HG02870 (cell line): Measurements from ENCODE around the gene PACSIN2.

Source experiments
- ATAC-seq: cut with Tn5 transposase; IDR thresholded peaks from one replicate; pipeline ENCODE4 v1.9.1; 2021; ENCODE audit warnings: mild to moderate bottlenecking, moderate library complexity; ENCODE audit not compliant: unreplicated experiment

PACSIN2 gene

GRCh38 chr22:42908374-42908746 lies 106.6 kb downstream of the PACSIN2 start:
- no peak for ATAC-seq

GRCh38 chr22:42907404-42908373 lies 107.3 kb downstream of the PACSIN2 start:
- ATAC-seq = no peak

GRCh38 chr22:42906605-42907348 lies 108.2 kb downstream of the PACSIN2 start:
- ATAC-seq = no peak

DNA sequence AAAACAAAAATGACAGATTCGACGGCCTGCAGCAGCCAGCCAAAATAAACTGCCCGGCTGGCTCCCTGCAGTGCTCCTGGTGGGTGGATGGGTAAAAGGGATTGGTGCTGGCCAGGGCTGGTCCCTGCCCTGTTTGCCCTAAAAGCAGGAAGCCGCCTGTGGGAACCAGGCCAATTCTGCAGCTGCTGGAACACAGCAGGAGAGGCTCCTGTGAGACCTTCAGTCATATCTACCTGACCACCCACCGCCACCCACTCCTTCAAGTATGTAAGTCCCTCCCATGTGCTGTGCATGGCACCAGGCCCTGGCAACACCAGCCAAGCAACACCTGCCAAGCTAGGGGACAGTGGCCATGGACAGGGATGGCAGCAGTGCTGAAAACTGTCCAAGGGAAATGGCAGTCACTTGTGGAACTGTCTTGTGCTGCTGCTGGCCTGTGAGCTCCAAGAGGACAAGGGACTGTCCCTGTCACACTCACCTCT lies 109.2 kb downstream of the PACSIN2 start:
- no peak for ATAC-seq

- ATAC-seq = no peak
Measured at GRCh38 chr22:42905217-42905616, 109.7 kb downstream of the PACSIN2 start.

GRCh38 chr22:42904050-42904449 lies 110.9 kb downstream of the PACSIN2 start:
- ATAC-seq = no peak

DNA sequence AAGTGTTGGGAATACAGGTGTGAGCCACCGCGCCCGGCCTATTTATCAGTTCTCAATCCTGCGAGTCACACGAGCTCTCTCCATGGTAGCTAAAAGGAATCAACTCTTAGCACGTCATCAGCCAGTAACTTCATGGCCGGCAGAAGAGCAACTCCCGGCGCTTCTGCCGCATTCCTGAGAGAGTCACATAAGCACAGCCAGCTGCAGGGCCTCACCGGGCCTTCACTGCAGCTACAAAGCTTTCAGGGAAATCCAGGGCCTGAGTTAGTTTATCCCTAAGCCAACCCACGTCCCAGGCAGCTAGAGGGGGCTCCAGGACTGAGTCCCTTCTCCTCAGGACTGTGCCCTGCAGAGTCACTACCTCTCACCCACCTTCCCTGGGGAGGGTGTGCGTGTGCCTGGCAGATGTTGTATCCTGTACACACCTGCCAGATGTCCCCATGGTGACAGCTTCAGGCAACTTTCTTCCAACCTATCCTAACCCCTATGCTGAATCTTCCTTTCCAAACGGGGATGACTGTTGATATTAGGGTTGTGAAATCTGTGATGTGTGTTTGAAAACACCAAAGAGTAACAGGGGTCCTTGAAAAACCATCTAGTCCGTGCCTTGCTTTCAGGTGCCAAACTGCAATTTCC lies 112.0 kb downstream of the PACSIN2 start:
- no peak for ATAC-seq

GRCh38 chr22:42901790-42902508 lies 113.0 kb downstream of the PACSIN2 start:
- no peak for ATAC-seq

- ATAC-seq = no peak
Measured at GRCh38 chr22:42897960-42898359, 117.0 kb downstream of the PACSIN2 start.

DNA sequence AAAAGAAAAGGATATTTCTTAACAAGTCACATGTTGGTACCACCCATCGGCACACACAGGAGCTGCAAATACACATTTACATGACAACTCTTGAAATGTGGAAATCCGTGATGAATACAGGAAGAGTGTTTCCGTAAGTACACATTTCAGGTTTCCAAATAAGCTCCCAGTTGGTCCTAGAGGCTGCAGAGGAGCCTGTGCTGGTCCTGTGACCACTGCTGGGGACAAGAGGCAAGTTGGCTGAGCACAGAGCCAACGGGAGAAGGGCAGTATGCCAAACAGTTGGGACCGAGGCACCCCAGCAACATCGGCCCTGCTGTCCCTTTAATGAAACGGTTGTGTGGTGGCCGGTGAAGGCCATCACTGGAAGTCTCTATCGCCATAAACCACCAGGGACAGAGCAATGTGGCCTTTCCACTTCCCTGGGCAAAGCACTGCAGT lies 119.4 kb downstream of the PACSIN2 start:
- ATAC-seq = no peak

GRCh38 chr22:42895087-42895486 lies 119.9 kb downstream of the PACSIN2 start:
- ATAC-seq = no peak

GRCh38 chr22:42893371-42894150 lies 121.4 kb downstream of the PACSIN2 start:
- no peak for ATAC-seq

GRCh38 chr22:42892571-42893316 lies 122.2 kb downstream of the PACSIN2 start:
- ATAC-seq = no peak

DNA sequence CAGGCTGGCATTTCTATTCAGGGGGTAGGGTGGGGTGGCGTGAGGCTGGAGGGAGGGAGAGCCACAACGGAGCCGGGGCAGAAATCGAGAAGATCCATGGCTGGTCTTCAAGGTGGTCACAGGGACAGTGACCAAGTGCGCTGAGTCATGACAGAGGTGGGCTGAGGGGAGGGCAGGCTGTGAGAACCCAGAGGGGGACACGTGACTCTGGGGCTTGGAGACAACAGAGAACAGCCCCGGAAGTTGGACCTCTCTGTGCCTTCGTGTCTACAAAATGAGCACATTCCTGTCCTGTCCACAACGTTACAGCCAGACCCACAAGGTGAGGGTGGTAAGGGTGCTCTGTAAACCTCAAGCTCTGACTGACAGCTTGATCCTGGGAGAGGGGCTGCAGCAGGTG lies 122.8 kb downstream of the PACSIN2 start:
- ATAC-seq = no peak

DNA sequence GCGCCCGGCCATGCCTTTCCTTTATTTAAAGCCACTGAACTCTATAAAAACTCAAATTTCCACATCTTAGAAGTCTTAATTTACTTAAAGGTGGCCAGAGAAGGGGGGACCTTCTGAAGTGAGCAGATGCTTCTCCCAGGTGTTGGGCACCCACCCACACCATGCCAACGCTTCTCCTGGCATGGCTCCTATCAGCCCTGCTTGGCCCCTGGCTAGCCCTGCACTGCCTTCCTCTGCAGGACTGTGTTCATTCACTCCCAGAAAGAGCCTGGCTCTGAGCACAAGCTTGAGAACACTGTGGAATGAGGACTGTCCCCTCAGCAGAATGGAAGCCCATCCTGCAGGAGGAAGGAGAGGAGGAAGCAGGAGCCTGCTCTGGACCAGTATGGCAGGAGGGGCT lies 123.3 kb downstream of the PACSIN2 start:
- no peak for ATAC-seq

DNA sequence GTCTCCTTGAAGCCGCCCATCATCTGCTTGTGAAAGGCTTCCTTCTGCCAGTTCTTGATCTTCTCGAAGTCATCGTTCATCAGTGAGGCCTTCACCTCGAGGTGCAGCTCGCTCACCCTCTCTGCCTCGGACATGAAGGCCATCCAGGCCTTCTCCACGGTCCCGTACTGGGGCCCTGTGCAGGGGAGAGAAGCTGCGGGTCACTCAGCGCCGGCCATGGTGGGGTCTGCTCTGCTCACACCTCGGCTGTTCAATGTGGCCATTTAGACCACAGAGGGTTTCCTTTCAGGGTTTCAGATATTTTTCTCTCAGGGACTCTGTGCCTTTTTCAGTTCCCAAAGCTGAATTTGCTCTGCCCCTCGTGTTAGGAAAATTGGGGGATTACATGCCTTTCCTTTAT lies 123.9 kb downstream of the PACSIN2 start:
- no peak for ATAC-seq

DNA sequence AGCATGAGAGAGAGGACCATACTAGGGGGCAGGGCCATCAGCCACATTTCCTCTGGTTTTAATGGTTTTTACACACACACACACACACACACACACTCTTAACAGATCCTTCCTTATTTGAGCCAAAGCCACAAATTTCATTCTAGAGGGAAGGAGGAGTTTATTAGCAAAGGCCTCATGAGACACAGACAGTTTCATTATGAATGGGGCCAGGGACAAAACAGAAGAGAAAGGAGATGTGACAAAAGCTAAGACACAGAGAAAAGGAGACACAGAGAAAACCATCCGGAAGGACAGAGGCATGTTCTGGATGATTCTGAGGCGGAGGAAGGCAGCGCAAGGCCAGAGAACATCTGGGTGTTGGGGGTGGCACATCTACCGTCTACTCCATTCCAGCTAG lies 125.6 kb downstream of the PACSIN2 start:
- ATAC-seq = no peak

- no peak for ATAC-seq
Measured at GRCh38 chr22:42887523-42888507, 127.1 kb downstream of the PACSIN2 start.
